ENCODE results near the gene NEURL1B.
A peak's percentile ranks its signal among the peaks of the same experiment; 100 is the strongest.

Gene NEURL1B

GRCh38 chr5:172690258-172691075 lies 49.4 kb downstream of the NEURL1B start:
- no peak overlapping the region for H3K27ac ChIP-seq
- H3K36me3 ChIP-seq (ENCODE audit: control insufficient read depth, insufficient read depth, low read length): no peaks in the 10 kb centered on the region
- no peak overlapping the region for H3K4me2 ChIP-seq (ENCODE audit: low read length)
- no peaks in the 10 kb centered on the region for H3K9me3 ChIP-seq (ENCODE audit: control insufficient read depth, low read length)
- no peak for TF ChIP-seq CTCF (IDR thresholded peaks at IDR 0.05)
- no peak overlapping the region for H3K9ac ChIP-seq
- H3K4me1 ChIP-seq: peaks cover 12% of the 10 kb centered on the region
- H2AFZ ChIP-seq: no peak overlapping the region
- no peaks in the 10 kb centered on the region for H3K27me3 ChIP-seq (ENCODE audit: control insufficient read depth, insufficient read depth, low read length)
- H3K79me2 ChIP-seq: no peaks in the 10 kb centered on the region
- H3K4me3 ChIP-seq (ENCODE audit: low read depth, low read length): no peak overlapping the region

- no peaks in the 10 kb centered on the region for H3K9me3 ChIP-seq (ENCODE audit: control insufficient read depth, low read length)
- H3K9ac ChIP-seq: no peak overlapping the region
- no peaks in the 10 kb centered on the region for H3K27me3 ChIP-seq (ENCODE audit: control insufficient read depth, insufficient read depth, low read length)
- H3K36me3 ChIP-seq (ENCODE audit: control insufficient read depth, insufficient read depth, low read length): no peaks in the 10 kb centered on the region
- no peak overlapping the region for H3K4me3 ChIP-seq (ENCODE audit: low read depth, low read length)
- H3K4me1 ChIP-seq: peaks cover 12% of the 10 kb centered on the region
- no peak overlapping the region for H3K27ac ChIP-seq
- no peak overlapping the region for H3K4me2 ChIP-seq (ENCODE audit: low read length)
- no peak overlapping the region for H2AFZ ChIP-seq
- no peaks in the 10 kb centered on the region for H3K79me2 ChIP-seq
- no peak for TF ChIP-seq CTCF (IDR thresholded peaks at IDR 0.05)
These were observed 50.8 kb downstream of the NEURL1B start for GRCh38 chr5:172691886-172692285.

GRCh38 chr5:172692451-172692850 lies 51.4 kb downstream of the NEURL1B start:
- Histone ChIP-seq H3K4me2 (ENCODE audit: low read length) (no peak overlapping the region), H3K36me3 (ENCODE audit: control insufficient read depth, insufficient read depth, low read length) (no peaks in the 10 kb centered on the region), H3K9ac (no peak overlapping the region), H3K4me3 (ENCODE audit: low read depth, low read length) (no peak overlapping the region), H3K9me3 (ENCODE audit: control insufficient read depth, low read length) (no peaks in the 10 kb centered on the region), H3K79me2 (no peaks in the 10 kb centered on the region), H3K4me1 (peaks cover 12% of the 10 kb centered on the region), H3K27ac (no peak overlapping the region), H3K27me3 (ENCODE audit: control insufficient read depth, insufficient read depth, low read length) (no peaks in the 10 kb centered on the region), H2AFZ (no peak overlapping the region)
- no peak for TF ChIP-seq CTCF (IDR thresholded peaks at IDR 0.05)

GRCh38 chr5:172692981-172693380 lies 51.9 kb downstream of the NEURL1B start:
- no peaks in the 10 kb centered on the region for H3K9me3 ChIP-seq (ENCODE audit: control insufficient read depth, low read length)
- H3K36me3 ChIP-seq (ENCODE audit: control insufficient read depth, insufficient read depth, low read length): no peaks in the 10 kb centered on the region
- no peak for TF ChIP-seq CTCF (IDR thresholded peaks at IDR 0.05)
- H3K9ac ChIP-seq: no peak overlapping the region
- H3K79me2 ChIP-seq: no peaks in the 10 kb centered on the region
- peaks cover 12% of the 10 kb centered on the region for H3K4me1 ChIP-seq
- no peak overlapping the region for H3K27ac ChIP-seq
- peak overlapping the region; percentile 69 for H2AFZ ChIP-seq
- no peak overlapping the region for H3K4me2 ChIP-seq (ENCODE audit: low read length)
- H3K27me3 ChIP-seq (ENCODE audit: control insufficient read depth, insufficient read depth, low read length): no peaks in the 10 kb centered on the region
- no peak overlapping the region for H3K4me3 ChIP-seq (ENCODE audit: low read depth, low read length)

GRCh38 chr5:172694061-172694460 lies 53.0 kb downstream of the NEURL1B start:
- Histone ChIP-seq H3K36me3 (ENCODE audit: control insufficient read depth, insufficient read depth, low read length) (no peaks in the 10 kb centered on the region), H3K4me3 (ENCODE audit: low read depth, low read length) (no peak overlapping the region), H3K4me1 (peaks cover 4% of the 10 kb centered on the region), H3K27ac (no peak overlapping the region), H3K27me3 (ENCODE audit: control insufficient read depth, insufficient read depth, low read length) (no peaks in the 10 kb centered on the region), H3K9me3 (ENCODE audit: control insufficient read depth, low read length) (no peaks in the 10 kb centered on the region), H3K79me2 (no peaks in the 10 kb centered on the region), H2AFZ (no peak overlapping the region), H3K9ac (no peak overlapping the region), H3K4me2 (ENCODE audit: low read length) (no peak overlapping the region)
- no peak for TF ChIP-seq CTCF (IDR thresholded peaks at IDR 0.05)
